GM12878 (cell line): Measurements from ENCODE around the gene TCEAL7. TPM values are rescaled to one million over a fixed set of nuclear protein-coding genes. Genes with fewer than 3 reads are reported as not detected.

Experiments
- ATAC-seq: fragments of 200-7000 bp; cut with Tn5 transposase; 3 replicates; pipeline ENCODE4 v1.9.1; 2020; ENCODE audit warnings: mild to moderate bottlenecking, moderate library complexity
- BruUV-seq: library from RNA; stranded (reverse); fragments of 400-500 nt; replicated peaks from 2 replicates; lab custom pipeline; 2021; lab: Mats Ljungman, UMichigan
- CTCF ChIA-PET: fragments of 300-600 bp; sonication (Branson Sonifier 250); formaldehyde crosslinking; extraction: SDS; loops from one replicate; lab custom pipeline; 2021; ENCODE audit warnings: inconsistent platforms; lab: Yijun Ruan, JAX
- POLR2A ChIA-PET: fragments of 350-600 bp; formaldehyde crosslinking; extraction: SDS; loops from one replicate; lab custom pipeline; 2021; ENCODE audit warnings: inconsistent platforms; lab: Charles Lee
- RAD21 ChIA-PET: fragments of 300-600 bp; sonication (Branson Sonifier 250); formaldehyde crosslinking; loops from one replicate; lab custom pipeline; 2023; ENCODE audit warnings: antibody characterized with exemption; ENCODE audit not compliant: unreplicated experiment; lab: Charles Lee
- SMC1A ChIA-PET: fragments of 300-600 bp; sonication (Branson Sonifier 250); formaldehyde crosslinking; loops from one replicate; lab custom pipeline; 2023; ENCODE audit not compliant: unreplicated experiment, uncharacterized antibody; lab: Charles Lee
- DNase-seq: peaks from one replicate; pipeline ENCODE4 v3.0.0-alpha.2; 2011; ENCODE audit warnings: low read depth, low spot score
- FAIRE-seq: peaks from 3 replicates; lab custom pipeline; 2011; peaks lifted over from hg19 to GRCh38; lab: Jason Lieb, UNC
- H2AFZ ChIP-seq: 2 replicates; pipeline ENCODE4 v1.6.0; 2011; ENCODE audit warnings: low read depth, low read length, control low read depth; ENCODE audit not compliant: control insufficient read depth
- H3K27ac ChIP-seq: 2 replicates; pipeline ENCODE4 v1.5.1; 2011; ENCODE audit warnings: control low read depth; ENCODE audit not compliant: control insufficient read depth, insufficient read depth
- H3K27me3 ChIP-seq, 2 experiments: replicated peaks in 1 of 2; 2 replicates each; pipeline versions ENCODE4 v1.6.0 to v1.6.1; 2011; ENCODE audit warnings: low read length in 1 of 2; ENCODE audit not compliant: control insufficient read depth in 2 of 2, insufficient read depth in 2 of 2
- H3K36me3 ChIP-seq, 2 experiments: 2 replicates each; pipeline ENCODE4 v1.5.1; 2011; ENCODE audit warnings: low read length in 1 of 2; ENCODE audit not compliant: control insufficient read depth in 2 of 2, insufficient read depth in 2 of 2
- H3K4me1 ChIP-seq: 2 replicates; pipeline ENCODE4 v1.6.1; 2011; ENCODE audit warnings: mild to moderate bottlenecking, low read length, moderate library complexity, mixed read lengths; ENCODE audit not compliant: control insufficient read depth, insufficient read depth
- H3K4me2 ChIP-seq: 2 replicates; pipeline ENCODE4 v1.6.0; 2011; ENCODE audit warnings: control low read depth; ENCODE audit not compliant: control insufficient read depth, insufficient read depth
- H3K4me3 ChIP-seq: fragments of 200-600 bp; sonication (generic); 2 replicates; pipeline ENCODE4 v1.5.1; 2016
- H3K79me2 ChIP-seq: 2 replicates; pipeline ENCODE4 v1.6.0; 2011; ENCODE audit warnings: low read length; ENCODE audit not compliant: control insufficient read depth, insufficient read depth
- H3K9ac ChIP-seq: 2 replicates; pipeline ENCODE4 v1.8.0; 2011; ENCODE audit warnings: low read length, control low read depth, mixed read lengths; ENCODE audit not compliant: control insufficient read depth, insufficient read depth
- H3K9me3 ChIP-seq: replicated peaks from 3 replicates; pipeline ENCODE4 v1.5.1; 2011; ENCODE audit warnings: mild to moderate bottlenecking, low read length; ENCODE audit not compliant: control insufficient read depth, insufficient read depth
- H4K20me1 ChIP-seq: 2 replicates; pipeline ENCODE4 v1.6.0; 2011; ENCODE audit not compliant: control insufficient read depth, insufficient read depth
- ESRRA ChIP-seq: IDR thresholded peaks from 2 replicates; pipeline ENCODE4 v1.6.1; 2012; ENCODE audit warnings: mild to moderate bottlenecking, low read length, improper control_type of control experiment
- EZH2 ChIP-seq: IDR thresholded peaks from 2 replicates; pipeline ENCODE4 v1.6.1; 2012; ENCODE audit warnings: low read depth, mild to moderate bottlenecking, control low read depth, inconsistent platforms, low read length, borderline replicate concordance; ENCODE audit not compliant: control insufficient read depth
- FOS ChIP-seq: IDR thresholded peaks from 3 replicates; pipeline ENCODE4 v1.6.1; 2011; ENCODE audit warnings: borderline replicate concordance; ENCODE audit not compliant: insufficient read length; ENCODE audit errors: extremely low read depth
- GATAD2B ChIP-seq: fragments of 450-650 bp; conservative IDR thresholded peaks from 2 replicates; pipeline ENCODE4 v1.6.1; 2017; ENCODE audit warnings: low read depth, mild to moderate bottlenecking, moderate library complexity
- MLLT1 ChIP-seq: fragments of 450-650 bp; IDR thresholded peaks from 2 replicates; pipeline ENCODE4 v1.6.1; 2016; ENCODE audit warnings: mild to moderate bottlenecking
- POLR2AphosphoS2 ChIP-seq: IDR thresholded peaks from 2 replicates; pipeline ENCODE4 v1.6.1; 2011; ENCODE audit warnings: low read depth, mild to moderate bottlenecking, low read length, improper control_type of control experiment, moderate library complexity
- SIX5 ChIP-seq: IDR thresholded peaks from 2 replicates; pipeline ENCODE4 v1.6.1; 2011; ENCODE audit warnings: mild to moderate bottlenecking, low read depth, low read length, moderate library complexity; ENCODE audit not compliant: severe bottlenecking
- SMC3 ChIP-seq: IDR thresholded peaks from 2 replicates; pipeline ENCODE4 v1.6.1; 2011; ENCODE audit warnings: low read length, improper control_type of control experiment, borderline replicate concordance
- SREBF1 ChIP-seq: IDR thresholded peaks from 2 replicates; pipeline ENCODE4 v1.6.1; 2012; ENCODE audit warnings: mild to moderate bottlenecking, low read length
- ZBTB33 ChIP-seq: fragments of 450-650 bp; IDR thresholded peaks from 2 replicates; pipeline ENCODE4 v1.6.1; 2017; ENCODE audit warnings: mild to moderate bottlenecking
- WGBS: methylation state at CpG from one replicate; pipeline ENCODE4 v1.1.6; 2016; ENCODE audit warnings: low lambda C conversion rate; ENCODE audit not compliant: insufficient replicate concordance, insufficient coverage; ENCODE audit errors: missing lambda C conversion rate; 5-methylcytosine and 5-hydroxymethylcytosine counted together
- in situ Hi-C: fragments of 300-500 bp; cut with MboI; formaldehyde crosslinking; loops from 9 replicates; pipeline ENCODE4 v1.14.3; 2018; ENCODE audit warnings: mixed read lengths
- intact Hi-C: fragments of 100-400 bp; cut with micrococcal nuclease; formaldehyde crosslinking; loops from one replicate; pipeline ENCODE4 v1.14.2; 2022; ENCODE audit not compliant: unreplicated experiment
- polyA plus RNA-seq, 11 experiments: library from polyadenylated mRNA; depleted of rRNA in 4 of 11; unstranded in 6 of 11; stranded (reverse) in 5 of 11; fragments of >200 nt; fragmentation: Nextera tagmentation in 4 of 11; fragmentation: Illumina TruSeq in 1 of 11; extraction: Ambion mirVana in 4 of 11; extraction: Trizol in 1 of 11; gene quantifications; 1 replicate in 1 of 11; 2 replicates in 10 of 11; pipeline versions ENCODE4 v1.2.1 to v1.2.3, GENCODE V29; 2011 to 2016; ENCODE audit warnings: inconsistent platforms in 2 of 11, missing spikeins in 2 of 11, low read depth in 1 of 11
- total RNA-seq, 4 experiments: library from RNA; depleted of rRNA in 3 of 4; stranded (reverse); fragments of >200 nt in 3 of 4; fragmentation: Illumina TruSeq in 1 of 4; extraction: Trizol in 1 of 4; gene quantifications; 2 replicates each; pipeline versions ENCODE4 v1.2.1 to v1.2.3, GENCODE V29; 2013 to 2021
- TF ChIP-seq, protein P1 (sequence below): IDR thresholded peaks from 2 replicates; pipeline ENCODE4 v1.6.1; 2012; ENCODE audit warnings: low read depth, low read length, improper control_type of control experiment
- TF ChIP-seq, protein P2 (sequence below): fragments of 450-650 bp; conservative IDR thresholded peaks from 2 replicates; pipeline ENCODE4 v1.6.1; 2017; ENCODE audit warnings: mild to moderate bottlenecking, moderate library complexity
- TF ChIP-seq, protein P3 (sequence below): fragments of 450-650 bp; IDR thresholded peaks from 2 replicates; pipeline ENCODE4 v1.6.1; 2016; ENCODE audit warnings: mild to moderate bottlenecking
- TF ChIP-seq, protein P4 (sequence below): IDR thresholded peaks from 2 replicates; pipeline ENCODE4 v1.6.1; 2012; ENCODE audit warnings: low read length, inconsistent platforms
- TF ChIP-seq, protein P5 (sequence below): IDR thresholded peaks from 2 replicates; pipeline ENCODE4 v1.6.1; 2011; ENCODE audit warnings: low read depth, mild to moderate bottlenecking, low read length, moderate library complexity, borderline replicate concordance; ENCODE audit errors: extremely low read depth

TCEAL7 gene
- total and polyA plus RNA-seq, 10 of the 15 experiments (the other 5 are each of a cell fraction or from before 2014, with no cell fraction given), result not detected

GRCh38 chrX:103311399-103311780, 18.6 kb upstream of the TCEAL7 start:
- FAIRE-seq (no peak), ATAC-seq (no peak), DNase-seq (no peak)
- Histone ChIP-seq H3K36me3 (no peaks in the 10 kb centered on the region), H3K9me3 (no peaks in the 10 kb centered on the region), H3K79me2 (no peaks in the 10 kb centered on the region), H3K4me3 (no peak overlapping the region), H2AFZ (peak overlapping the region; percentile 42; the same call in 1 of the 2 replicates), H3K4me1 (no peaks in the 10 kb centered on the region), H3K27me3 (no peaks in the 10 kb centered on the region), H4K20me1 (no peaks in the 10 kb centered on the region), H3K9ac (no peak overlapping the region), H3K4me2 (no peak overlapping the region), H3K27ac (no peak overlapping the region)
- ChIA-PET SMC1A (no interaction called here), CTCF (interaction anchor here (0.7 kb wide), 1 partner anchor 508 kb away, joined by 4 read pairs; no protein-coding TSS in a partner anchor), RAD21 (no interaction called here), POLR2A (no interaction called here)
- intact Hi-C loops, result no loop called here
- in situ Hi-C loops, result no loop called here
- no TSS peak for BruUV-seq
- WGBS, result 40% methylated on average over 3 of the region's 3 CpGs
- no peak for TF ChIP-seq SIX5
- no peak for TF ChIP-seq SREBF1
- TF ChIP-seq, protein P1, sequence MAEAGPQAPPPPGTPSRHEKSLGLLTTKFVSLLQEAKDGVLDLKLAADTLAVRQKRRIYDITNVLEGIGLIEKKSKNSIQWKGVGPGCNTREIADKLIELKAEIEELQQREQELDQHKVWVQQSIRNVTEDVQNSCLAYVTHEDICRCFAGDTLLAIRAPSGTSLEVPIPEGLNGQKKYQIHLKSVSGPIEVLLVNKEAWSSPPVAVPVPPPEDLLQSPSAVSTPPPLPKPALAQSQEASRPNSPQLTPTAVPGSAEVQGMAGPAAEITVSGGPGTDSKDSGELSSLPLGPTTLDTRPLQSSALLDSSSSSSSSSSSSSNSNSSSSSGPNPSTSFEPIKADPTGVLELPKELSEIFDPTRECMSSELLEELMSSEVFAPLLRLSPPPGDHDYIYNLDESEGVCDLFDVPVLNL, result no peak
- TF ChIP-seq FOS, result no peak
- TF ChIP-seq POLR2AphosphoS2, result no peak
- TF ChIP-seq, protein P2, sequence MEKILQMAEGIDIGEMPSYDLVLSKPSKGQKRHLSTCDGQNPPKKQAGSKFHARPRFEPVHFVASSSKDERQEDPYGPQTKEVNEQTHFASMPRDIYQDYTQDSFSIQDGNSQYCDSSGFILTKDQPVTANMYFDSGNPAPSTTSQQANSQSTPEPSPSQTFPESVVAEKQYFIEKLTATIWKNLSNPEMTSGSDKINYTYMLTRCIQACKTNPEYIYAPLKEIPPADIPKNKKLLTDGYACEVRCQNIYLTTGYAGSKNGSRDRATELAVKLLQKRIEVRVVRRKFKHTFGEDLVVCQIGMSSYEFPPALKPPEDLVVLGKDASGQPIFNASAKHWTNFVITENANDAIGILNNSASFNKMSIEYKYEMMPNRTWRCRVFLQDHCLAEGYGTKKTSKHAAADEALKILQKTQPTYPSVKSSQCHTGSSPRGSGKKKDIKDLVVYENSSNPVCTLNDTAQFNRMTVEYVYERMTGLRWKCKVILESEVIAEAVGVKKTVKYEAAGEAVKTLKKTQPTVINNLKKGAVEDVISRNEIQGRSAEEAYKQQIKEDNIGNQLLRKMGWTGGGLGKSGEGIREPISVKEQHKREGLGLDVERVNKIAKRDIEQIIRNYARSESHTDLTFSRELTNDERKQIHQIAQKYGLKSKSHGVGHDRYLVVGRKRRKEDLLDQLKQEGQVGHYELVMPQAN, result no peak
- TF ChIP-seq ZBTB33, result no peak
- no peak for TF ChIP-seq ESRRA
- TF ChIP-seq, protein P3, sequence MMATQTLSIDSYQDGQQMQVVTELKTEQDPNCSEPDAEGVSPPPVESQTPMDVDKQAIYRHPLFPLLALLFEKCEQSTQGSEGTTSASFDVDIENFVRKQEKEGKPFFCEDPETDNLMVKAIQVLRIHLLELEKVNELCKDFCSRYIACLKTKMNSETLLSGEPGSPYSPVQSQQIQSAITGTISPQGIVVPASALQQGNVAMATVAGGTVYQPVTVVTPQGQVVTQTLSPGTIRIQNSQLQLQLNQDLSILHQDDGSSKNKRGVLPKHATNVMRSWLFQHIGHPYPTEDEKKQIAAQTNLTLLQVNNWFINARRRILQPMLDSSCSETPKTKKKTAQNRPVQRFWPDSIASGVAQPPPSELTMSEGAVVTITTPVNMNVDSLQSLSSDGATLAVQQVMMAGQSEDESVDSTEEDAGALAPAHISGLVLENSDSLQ, result no peak
- TF ChIP-seq MLLT1, result no peak
- TF ChIP-seq, protein P4, sequence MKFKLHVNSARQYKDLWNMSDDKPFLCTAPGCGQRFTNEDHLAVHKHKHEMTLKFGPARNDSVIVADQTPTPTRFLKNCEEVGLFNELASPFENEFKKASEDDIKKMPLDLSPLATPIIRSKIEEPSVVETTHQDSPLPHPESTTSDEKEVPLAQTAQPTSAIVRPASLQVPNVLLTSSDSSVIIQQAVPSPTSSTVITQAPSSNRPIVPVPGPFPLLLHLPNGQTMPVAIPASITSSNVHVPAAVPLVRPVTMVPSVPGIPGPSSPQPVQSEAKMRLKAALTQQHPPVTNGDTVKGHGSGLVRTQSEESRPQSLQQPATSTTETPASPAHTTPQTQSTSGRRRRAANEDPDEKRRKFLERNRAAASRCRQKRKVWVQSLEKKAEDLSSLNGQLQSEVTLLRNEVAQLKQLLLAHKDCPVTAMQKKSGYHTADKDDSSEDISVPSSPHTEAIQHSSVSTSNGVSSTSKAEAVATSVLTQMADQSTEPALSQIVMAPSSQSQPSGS, result no peak
- TF ChIP-seq SMC3, result no peak
- TF ChIP-seq, protein P5, sequence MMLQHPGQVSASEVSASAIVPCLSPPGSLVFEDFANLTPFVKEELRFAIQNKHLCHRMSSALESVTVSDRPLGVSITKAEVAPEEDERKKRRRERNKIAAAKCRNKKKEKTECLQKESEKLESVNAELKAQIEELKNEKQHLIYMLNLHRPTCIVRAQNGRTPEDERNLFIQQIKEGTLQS, result no peak
- no peak for TF ChIP-seq GATAD2B
- TF ChIP-seq EZH2, result no peak
